ENCODE measurements around the gene ADAM10.

The ADAM10 gene

DNA sequence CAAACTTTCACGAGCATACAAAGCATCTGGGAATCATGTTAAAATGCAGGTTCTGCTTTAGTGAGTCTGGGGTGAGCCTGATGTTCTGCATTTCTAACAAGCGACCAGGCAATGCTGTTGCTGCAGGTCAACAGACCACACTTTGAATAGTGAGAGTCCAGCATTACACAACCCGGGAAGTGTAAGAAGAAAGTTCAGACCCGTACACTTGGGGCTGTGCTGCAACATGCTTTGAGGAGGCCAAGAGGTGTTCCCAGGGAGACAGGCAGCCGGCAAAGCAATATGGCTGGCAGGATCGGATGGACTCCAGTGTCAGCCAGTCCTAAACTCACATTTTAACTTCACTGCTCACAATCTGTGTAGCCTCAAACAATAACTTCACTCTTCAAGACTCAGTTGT lies 183.5 kb downstream of the ADAM10 start:
- TF ChIP-seq, protein P1, sequence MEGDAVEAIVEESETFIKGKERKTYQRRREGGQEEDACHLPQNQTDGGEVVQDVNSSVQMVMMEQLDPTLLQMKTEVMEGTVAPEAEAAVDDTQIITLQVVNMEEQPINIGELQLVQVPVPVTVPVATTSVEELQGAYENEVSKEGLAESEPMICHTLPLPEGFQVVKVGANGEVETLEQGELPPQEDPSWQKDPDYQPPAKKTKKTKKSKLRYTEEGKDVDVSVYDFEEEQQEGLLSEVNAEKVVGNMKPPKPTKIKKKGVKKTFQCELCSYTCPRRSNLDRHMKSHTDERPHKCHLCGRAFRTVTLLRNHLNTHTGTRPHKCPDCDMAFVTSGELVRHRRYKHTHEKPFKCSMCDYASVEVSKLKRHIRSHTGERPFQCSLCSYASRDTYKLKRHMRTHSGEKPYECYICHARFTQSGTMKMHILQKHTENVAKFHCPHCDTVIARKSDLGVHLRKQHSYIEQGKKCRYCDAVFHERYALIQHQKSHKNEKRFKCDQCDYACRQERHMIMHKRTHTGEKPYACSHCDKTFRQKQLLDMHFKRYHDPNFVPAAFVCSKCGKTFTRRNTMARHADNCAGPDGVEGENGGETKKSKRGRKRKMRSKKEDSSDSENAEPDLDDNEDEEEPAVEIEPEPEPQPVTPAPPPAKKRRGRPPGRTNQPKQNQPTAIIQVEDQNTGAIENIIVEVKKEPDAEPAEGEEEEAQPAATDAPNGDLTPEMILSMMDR (IDR thresholded peaks at IDR 0.05; ENCODE audit: extremely low read depth, missing control alignments): no peak
- no peak for DNase-seq (ENCODE audit: low spot score)

DNA sequence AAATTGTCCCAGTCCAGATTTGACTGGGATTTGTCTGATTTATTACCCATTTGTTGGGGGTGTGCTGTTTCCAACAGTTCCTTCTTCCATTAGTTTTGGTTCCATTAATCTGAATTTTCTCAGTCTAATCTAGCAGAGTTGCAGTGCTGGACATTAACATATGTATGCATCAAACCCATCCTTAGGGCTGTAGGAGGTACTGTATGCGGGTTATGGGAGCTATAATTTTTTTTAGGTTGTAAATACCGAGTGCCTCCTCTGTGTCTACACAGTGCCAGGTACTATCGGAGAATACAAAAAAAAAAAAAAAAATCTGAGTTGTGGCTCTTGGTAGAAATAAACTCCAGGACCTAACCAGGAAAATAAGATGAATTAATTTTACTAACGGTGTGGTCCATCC lies 183.9 kb downstream of the ADAM10 start:
- TF ChIP-seq, protein P1 (IDR thresholded peaks at IDR 0.05; ENCODE audit: extremely low read depth, missing control alignments): no peak
- DNase-seq (ENCODE audit: low spot score): no peak

DNA sequence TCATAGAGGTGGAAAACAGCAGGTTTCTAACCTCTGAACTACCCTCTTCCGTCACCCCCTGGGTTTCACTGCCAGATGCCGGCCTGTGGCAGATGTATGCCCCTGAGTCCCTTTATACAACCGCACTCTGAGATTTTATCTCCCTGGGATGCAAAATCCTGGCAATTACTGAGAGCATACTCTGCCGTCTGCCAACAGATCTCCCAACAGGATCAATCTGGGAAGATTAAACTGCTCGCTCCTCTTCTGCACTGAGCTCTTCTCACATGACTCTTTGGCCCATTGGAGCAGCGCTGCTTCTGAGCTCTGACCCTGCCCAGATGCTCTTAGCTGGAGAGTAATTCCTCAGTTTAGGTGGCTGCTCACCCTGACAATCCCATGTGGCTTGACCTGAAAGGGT lies 184.5 kb downstream of the ADAM10 start:
- DNase-seq (ENCODE audit: low spot score): no peak
- TF ChIP-seq, protein P1 (IDR thresholded peaks at IDR 0.05; ENCODE audit: extremely low read depth, missing control alignments): no peak

DNA sequence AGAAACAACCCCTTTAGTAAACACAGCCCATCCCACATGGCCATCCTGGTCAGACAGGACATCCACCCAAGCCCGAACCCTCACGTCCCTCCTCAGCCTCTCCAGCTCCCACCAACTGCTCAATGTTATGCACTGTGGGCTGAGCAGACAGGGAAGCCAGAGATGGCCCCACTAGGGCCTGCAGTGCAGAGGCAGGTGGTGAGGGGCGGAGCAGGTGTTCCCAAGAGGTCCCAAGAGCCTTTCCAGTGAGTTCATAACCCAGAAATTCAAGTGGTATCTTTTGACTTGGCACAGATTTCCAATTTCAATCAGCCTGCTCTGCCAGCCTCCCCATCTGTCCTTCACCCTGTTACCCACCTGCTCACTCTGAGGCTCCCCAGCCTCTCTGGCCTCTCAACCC lies 187.4 kb downstream of the ADAM10 start:
- TF ChIP-seq, protein P1 (IDR thresholded peaks at IDR 0.05; ENCODE audit: extremely low read depth, missing control alignments): no peak
- DNase-seq (ENCODE audit: low spot score): no peak

DNA sequence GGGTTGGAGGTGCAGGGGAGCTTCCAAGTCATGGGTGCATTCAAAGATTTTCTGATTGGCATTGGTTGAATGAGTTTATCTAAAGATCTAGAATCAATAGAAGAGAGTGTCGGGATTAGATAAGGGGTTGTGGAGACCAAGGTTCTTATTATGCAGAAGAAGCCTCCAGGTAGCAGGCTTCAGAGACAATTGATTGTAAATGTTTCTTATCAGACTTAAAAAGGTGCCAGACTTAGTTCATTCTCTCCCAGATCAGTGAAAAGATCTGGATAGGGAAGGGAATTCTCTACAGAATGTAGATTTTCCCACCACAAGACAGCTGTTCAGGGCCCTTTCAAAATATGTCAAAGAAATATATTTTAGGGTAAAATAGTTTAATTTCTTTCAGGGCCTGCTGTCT lies 188.2 kb downstream of the ADAM10 start:
- no peak for DNase-seq (ENCODE audit: low spot score)
- TF ChIP-seq, protein P1 (IDR thresholded peaks at IDR 0.05; ENCODE audit: extremely low read depth, missing control alignments): no peak

DNA sequence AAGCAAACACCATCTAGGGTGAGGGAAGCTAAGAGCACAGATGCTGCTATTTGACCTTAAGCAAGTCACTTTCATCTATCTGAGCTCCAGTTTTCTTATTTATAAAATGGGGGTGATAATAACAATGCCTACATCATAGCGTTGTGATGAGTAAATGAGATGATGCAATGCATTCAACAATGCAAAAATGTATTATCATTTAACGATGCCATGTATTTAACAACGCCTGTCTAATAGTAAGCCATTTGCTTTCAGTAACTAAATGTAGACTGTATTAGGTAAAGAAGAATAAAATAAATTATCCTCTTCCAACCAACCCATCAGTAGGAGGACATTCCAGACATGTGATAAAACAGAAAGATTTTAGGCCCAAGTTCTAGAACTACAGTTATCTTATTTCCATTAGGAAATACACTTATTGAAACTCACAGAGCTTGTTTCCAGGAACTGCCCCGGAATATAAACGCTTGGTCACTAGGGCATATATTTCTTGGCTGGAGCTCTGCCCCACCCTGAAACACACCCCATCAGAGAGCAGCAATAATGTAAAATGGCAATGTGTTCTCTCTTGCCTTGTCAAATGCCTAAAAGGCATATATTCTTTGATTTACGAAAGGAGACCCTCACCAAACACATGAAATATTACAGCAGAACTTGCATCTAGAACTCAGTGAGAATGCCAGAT lies 189.5 kb downstream of the ADAM10 start:
- TF ChIP-seq, protein P1 (IDR thresholded peaks at IDR 0.05; ENCODE audit: extremely low read depth, missing control alignments): no peak
- no peak for DNase-seq (ENCODE audit: low spot score)

DNA sequence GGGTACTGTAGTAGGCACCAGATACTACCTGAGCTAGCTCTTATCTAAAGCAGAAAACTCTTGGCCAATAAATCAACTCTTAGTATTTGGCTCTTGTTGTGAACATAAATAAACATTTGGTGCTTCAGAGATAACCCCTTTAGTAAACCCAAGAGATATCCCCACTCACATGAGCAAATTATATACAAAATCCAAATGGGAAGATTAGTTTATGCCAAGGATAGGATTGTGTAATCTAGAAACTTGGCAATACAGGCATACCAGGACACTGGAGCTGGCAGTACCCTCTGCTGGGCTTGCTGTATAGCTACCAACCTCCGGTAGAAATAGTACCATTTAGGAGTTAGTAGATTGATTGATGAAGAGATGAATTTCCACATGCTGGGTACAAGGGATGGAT lies 190.7 kb downstream of the ADAM10 start:
- TF ChIP-seq, protein P1 (IDR thresholded peaks at IDR 0.05; ENCODE audit: extremely low read depth, missing control alignments): no peak
- no peak for DNase-seq (ENCODE audit: low spot score)

Measured in GM20000 (cell line).